ENCODE data around the gene PRR13.
A peak's percentile ranks its signal among the peaks of the same experiment; 100 is the strongest.
"Not testable (repeated sequence)": the region's sequence is repeated elsewhere in the genome, so short reads cannot be mapped to it uniquely, and the experiment has no call there.

PRR13 gene, protein sequence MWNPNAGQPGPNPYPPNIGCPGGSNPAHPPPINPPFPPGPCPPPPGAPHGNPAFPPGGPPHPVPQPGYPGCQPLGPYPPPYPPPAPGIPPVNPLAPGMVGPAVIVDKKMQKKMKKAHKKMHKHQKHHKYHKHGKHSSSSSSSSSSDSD

DNA sequence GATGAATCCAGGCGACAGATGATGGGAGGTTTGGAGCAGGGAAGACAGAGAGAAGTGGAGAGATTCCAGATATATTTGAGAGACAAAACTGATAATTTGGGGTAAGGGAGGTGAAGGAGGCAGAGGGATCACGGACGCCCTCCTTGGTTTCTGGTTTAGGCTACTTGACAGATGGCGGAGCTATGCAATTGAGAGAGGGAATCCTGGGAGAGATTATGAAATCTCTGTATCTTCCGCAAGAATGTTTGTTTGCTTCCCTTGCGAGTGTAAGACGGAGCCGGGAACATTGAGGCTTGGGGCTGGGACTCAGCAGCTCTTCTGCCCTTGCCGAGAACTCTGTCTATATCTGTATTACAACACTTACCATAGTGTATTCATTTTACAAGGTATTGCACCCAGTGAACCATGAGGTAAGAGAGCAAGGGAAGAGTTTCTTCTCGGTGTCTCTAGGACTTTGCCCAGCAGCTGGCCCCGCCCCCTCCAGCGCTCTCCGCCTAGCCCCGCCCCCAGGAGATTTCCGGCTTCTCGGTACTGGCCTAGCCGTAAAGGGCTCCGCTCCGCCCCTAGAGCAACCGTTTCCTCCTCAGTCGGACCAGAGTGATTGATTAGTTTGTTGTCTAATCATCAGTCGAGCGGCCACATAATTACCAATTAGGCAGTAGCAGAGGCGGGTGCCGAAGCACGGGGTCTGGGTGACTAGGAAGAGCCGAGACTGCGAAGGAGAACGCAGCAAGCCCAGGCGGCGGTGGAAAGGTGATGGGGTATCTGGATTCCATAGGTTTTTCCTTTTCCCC, at the start of gene PRR13:
PRR13 (plus strand) TSS at position 695 of the 794 bp plus-strand sequence. CDS start 981 bp downstream, outside the sequence.
- DNase-seq, result peak; percentile 99

DNA sequence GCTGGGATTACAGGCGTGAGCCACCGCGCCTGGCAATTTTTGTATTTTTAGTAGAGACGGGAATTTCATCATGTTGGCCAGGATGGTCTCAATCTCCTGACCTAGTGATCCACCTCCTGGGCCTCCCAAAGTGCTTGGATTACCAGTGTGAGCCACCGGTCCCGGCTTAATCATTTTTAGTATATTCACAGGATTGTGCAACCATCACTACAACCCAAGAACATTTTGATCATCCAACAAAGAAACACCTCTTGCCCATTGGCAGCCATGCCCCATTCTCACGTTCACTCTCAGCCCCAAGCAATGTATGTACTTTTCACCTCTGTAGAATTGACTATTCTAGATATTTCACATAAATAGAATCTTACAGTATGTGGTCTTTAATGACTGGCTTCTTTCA, 41.6 kb upstream of the PRR13 start:
- no peak for DNase-seq

DNA sequence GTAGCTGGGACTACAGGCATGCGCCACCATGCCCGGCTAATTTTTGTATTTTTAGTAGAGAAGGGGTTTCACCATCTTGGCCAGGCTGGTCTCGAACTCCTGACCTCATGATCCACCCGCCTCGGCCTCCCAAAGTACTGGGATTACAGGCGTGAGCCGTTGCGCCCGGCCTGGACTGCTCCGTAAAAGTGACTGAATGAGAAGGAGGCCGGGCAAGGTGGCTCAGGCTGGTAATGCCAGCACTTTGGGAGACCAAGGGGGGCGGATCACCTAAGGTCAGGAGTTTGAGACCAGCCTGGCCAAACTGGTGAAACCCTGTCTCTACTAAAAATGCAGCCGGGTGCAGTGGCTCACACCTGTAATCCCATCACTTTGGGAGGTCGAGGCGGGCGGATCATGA, 39.2 kb upstream of the PRR13 start:
- not testable (repeated sequence) for DNase-seq

DNA sequence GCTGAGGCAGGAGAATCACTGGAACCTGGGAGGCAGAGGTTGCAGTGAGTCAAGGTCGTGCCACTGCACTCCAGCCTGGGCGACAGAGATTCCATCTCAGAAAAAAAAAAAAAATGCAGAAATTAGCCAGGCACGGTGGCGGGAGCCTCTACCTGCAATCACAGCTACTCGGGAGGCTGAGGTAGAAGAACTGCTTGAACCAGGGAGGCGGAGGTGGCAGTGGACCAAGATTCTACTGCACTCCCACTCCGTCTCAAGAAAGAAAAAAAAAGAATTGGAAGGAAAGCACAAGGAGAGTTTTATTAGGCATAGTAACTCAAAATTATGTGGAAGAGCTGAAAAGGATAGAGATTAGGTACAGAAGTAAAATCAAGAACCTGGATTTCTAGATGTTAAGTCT, 38.7 kb upstream of the PRR13 start:
- no peak for DNase-seq

DNA sequence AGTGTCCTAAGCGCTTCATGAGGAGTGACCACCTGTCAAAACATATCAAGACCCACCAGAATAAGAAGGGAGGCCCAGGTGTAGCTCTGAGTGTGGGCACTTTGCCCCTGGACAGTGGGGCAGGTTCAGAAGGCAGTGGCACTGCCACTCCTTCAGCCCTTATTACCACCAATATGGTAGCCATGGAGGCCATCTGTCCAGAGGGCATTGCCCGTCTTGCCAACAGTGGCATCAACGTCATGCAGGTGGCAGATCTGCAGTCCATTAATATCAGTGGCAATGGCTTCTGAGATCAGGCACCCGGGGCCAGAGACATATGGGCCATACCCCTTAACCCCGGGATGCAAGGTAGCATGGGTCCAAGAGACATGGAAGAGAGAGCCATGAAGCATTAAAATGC, 30.6 kb upstream of the PRR13 start:
- DNase-seq, result no peak

DNA sequence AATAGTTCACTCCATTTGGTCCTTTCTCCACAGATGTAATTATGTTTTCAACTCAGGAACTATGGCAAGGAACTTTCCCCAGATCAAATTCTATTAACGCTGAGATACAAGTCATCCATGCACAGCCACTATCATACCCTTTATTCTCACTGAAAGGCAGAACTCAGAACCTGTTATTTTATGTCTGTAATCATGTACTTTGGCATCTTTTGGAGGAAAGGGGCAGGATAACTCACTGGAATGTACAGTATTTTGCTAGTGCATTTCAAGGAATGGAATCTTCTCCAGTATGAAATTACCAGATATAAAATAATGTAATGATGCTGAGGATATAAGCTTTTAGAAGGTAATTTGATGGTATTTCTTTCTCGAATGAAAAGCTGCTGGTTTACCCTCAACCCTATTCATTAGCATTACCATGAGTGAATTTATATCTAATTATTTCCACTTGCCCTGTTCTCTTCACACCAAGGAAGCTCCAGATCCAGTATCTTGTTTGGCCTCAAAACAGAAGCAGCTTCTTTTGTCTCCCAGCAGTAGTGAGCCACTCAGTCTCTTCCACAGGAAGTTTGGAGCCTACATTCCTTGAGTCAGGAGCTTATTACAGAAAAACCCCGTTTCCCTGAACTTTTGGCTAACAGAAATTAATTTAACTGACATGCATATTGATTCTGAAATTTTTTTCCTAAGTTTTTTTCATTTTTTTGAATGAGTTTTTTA, 27.9 kb upstream of the PRR13 start:
- no peak for DNase-seq

DNA sequence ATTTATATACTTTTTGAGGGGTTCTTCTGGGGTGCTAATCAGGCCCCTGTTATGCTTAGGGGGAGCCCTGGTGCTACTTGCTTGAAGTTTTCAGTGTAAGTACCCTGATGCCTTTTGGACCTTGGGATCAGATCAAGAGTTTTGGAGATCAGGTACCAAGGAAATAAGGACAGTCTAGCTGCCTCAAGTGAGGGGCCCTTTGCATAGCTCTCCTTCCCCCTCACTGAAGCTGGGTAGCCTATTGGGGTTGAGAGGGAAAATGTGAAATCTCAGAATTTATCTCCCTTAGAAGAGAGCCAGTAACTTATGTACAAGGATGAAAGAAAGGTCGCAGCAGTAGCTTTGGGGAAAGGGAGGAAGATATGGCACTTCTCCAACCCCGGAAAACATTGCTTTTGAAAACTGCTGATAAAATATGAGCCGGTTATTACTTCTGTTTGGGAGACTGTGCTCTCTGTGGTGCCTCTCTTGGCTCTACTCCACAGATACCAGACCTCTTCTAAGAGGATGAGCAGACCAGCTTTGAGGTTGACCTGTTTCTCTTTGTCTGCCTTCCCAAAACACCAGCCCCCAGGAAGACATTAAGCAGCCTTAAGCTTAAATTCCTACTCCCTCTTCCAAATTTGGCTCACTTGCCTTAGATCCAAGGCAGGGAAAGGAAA, 26.6 kb upstream of the PRR13 start:
- no peak for DNase-seq

DNA sequence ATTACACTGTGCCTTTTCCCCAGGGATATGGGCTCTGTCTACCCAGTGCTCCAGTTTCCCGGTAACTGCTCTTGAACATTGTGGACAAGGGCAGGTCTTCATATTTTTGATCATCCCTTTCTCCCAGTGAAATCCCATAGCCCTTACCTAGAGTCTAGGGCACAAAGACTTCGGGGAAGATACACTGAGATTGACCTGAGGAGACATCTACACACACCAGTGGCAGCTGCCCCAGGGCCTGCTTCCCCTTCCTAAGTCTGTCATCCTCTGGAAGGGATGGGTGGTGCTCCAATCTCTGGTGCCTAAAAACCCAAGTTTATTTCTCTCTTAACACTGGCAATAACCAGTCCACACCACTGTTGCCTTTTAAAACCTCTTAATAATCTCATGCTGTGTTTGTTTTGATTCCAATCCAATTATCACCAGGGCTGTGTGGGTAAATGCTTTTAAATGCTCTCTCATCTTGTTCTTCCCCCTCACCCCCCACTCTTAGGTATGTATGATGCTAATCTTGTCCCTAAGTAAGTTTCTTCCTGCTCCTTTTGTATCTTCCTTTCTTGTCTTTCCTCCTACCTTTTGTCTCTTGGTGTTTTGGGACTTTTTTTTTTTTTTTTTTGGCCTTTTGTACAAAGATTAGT, 25.7 kb upstream of the PRR13 start:
- not testable (repeated sequence) for DNase-seq

DNA sequence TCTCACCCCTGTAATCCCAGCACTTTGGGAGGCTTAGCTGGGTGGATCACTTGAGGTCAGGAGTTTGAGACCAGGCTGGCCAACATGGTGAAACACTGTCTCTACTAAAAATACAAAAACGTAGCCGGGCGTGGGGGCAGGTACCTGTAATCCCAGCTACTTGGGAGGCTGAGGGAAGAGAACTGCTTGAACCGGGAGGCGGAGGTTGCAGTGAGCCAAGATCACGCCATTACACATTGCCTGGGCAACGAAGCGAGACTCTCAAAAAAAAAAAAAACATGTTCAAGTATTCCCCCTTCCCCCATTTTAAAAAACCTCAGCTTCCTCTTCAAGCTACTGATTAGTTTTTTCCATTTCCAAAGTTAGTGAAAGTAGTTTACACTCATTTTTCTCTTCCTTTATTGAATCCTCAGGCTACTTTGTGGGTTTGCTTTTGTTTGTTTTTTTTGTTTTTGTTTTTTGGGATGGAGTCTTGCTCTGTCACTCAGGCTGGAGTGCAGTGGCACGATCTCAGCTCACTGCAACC, 24.2 kb upstream of the PRR13 start:
- DNase-seq, result not testable (repeated sequence)

DNA sequence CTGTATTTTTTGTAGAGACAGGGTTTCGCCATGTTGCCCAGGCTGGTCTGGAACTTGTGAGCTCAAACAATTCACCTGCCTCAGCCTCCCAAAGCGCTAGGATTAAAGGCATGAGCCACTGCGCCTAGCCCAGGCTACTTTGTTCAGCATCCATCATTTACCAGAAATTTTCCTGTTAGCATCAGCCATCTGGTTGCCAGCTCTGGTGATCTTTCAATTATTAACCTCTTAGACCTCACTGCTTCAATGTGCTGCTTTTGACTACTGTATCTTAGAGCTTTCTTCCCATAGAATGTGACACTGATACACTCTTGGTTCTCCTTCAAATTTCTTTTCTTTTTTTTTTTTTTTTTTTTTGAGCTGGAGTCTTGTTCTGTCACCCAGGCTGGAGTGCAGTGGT, 23.3 kb upstream of the PRR13 start:
- DNase-seq, result no peak

DNA sequence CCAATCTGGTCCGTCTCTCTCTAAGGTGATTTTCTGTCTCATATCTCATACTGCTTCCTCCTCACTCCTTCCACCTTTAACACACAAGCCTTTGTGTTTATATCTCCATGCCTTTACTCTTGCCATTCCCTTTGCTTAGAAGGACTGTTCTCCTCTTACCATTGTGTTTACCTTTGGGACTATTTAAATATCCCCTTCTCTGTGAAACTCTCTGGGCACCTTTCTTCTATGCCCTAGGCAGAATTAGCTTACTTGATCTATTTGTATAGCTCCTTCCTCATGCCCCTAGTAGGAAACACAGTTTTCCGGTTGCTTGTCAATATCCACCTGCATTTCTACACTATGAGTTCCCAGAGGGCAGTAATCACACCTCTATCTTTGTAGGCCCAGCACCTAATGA, 21.8 kb upstream of the PRR13 start:
- no peak for DNase-seq

DNA sequence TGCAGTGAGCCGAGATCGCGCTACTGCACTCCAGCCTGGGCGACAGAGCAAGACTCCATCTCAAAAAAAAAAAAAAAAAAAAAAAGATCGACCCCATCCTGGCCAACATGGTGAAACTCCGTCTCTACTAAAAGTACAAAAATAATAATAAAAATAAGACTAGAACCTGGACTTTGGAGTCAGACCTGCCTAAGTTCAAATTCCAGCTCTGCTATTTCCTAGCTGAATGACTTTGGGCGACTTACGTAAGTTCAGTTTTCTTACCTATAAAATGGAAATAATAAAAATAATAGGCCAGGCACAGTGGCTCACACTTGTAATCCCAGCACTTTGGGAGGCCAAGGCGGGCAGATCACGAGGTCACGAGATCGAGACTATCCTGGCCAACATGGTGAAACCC, 19.3 kb upstream of the PRR13 start:
- DNase-seq, result not testable (repeated sequence)

DNA sequence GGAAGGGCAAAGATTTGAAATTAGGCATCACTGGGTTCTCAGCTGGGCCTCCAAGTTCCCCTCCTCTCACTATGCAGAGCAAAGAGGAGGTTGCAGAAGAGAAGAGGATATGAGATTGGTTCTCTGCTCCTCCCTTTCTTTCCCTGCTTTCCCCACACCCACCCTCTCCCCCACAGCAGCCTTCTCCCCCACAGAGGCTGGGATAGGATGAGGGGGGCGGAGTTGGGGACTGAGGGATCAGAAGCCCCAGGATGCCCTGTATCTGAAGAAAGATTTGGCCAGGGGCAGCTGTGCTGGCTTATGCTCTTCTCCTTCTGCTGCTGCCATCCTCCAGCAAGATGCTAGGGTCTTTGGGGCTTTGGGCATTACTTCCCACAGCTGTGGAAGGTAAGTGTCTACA, 17.9 kb upstream of the PRR13 start, which contains the start of gene AMHR2:
AMHR2 (plus strand) TSS at position 259 of the 400 bp plus-strand sequence; CDS start at position 339, 80 bp downstream.
- DNase-seq, result no peak

DNA sequence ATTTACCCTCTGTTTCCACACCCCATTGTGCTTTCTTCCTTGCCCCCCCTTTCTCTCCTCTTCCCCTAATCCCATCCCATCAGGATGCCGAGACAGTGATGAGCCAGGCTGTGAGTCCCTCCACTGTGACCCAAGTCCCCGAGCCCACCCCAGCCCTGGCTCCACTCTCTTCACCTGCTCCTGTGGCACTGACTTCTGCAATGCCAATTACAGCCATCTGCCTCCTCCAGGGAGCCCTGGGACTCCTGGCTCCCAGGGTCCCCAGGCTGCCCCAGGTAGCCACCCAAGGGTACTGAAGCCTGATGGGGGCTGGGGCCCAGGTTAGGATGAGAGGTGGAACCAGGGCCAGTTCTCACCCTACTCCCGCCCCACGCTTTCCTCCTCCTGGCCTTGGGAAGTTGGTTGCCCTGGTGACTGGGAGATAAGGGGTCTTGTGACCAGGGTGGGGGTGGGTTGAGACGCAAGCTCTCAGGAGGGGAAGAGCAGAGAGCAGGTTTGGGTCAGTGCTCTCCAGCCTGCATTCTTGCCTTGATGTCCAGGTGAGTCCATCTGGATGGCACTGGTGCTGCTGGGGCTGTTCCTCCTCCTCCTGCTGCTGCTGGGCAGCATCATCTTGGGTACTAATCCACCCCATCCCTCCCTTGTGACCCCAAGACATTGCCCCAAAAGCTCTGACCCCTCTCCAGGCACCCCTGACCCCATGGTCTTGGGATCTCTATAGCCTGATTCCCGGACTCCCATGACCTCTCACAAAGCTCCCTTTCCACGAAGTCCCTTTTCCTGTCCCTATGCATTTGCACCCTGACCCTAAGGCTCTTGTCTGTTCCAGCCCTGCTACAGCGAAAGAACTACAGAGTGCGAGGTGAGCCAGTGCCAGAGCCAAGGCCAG, 16.7 kb upstream of the PRR13 start:
- DNase-seq, result no peak

DNA sequence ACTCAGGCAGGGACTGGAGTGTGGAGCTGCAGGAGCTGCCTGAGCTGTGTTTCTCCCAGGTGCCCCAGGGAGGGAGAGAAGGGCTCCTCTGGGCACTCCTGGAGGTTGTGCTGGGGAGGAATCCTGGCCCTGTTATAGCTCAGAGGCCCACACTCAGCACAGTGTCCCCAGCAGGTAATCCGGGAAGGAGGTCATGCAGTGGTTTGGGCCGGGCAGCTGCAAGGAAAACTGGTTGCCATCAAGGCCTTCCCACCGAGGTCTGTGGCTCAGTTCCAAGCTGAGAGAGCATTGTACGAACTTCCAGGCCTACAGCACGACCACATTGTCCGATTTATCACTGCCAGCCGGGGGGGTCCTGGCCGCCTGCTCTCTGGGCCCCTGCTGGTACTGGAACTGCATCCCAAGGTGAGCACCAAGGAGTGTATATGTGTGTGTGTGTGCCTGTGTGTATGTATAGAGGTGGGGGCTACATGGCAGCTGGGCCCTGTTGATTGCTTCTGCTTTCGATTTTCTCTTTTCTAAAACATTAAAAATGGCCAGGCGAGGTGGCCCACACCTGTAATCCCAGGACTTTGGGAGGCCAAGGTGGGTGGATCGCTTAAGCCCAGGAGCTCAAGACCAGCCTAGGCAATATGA, 15.9 kb upstream of the PRR13 start:
- DNase-seq, result no peak

DNA sequence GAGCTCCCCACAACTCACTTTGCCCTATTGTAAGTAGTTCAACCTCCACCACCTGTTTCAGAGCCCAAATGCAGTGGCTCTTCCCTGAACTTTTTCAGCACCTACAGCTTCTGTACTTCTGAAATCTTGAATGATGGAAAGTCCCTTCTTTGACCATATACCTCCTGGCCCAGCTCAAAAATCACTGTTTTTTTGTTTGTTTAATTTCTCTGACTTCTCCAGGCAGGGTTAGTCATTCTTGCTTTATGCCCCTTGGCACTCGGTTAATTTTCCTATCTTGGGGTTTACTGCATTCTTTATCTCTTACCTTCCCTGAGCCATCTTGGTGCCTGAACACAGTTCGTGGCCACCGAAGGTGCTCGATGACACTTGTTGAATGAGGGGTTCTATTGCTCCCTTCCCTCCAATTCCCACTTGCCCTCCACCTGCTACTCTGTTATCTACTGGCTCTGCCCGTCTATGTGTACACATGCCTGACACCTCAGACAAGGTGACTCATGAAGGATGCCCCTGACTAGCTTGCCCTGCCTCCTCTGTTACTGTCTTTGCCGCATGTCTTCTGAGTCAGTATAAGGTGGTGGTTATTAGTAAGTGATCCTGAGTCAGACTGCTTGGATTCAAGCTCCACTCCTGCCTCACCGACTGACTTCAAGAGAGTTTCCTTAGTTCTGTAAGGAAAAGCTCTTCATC, 13.5 kb upstream of the PRR13 start:
- DNase-seq, result no peak

DNA sequence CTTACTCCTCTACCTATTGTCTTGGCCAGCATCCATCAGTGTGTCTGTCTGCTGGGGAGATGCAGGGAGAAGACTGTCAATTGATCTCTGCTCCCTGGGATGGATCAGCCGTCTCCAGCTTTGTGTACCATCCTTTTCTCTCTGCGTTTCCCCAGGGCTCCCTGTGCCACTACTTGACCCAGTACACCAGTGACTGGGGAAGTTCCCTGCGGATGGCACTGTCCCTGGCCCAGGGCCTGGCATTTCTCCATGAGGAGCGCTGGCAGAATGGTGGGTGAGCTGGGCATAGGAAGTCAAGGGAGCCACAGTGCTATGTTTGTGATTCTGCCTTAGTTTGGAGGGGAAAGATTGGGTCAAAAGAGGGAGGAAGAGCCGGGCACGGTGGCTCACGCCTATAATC, 12.8 kb upstream of the PRR13 start:
- no peak for DNase-seq

DNA sequence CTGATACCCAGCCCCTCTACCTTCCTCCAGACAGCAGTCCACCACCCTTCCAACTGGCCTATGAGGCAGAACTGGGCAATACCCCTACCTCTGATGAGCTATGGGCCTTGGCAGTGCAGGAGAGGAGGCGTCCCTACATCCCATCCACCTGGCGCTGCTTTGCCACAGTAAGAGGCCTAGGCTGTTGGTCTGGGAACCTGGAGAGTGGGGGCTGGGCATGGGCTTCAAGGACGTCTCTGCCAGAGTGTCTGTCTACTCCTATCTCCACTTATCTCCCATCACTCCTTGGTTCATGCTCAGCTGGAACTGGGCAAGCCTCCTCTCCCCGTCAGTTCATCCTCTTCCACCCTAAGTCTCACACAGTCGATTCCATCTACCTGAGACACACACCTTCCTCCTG, 11.4 kb upstream of the PRR13 start:
- no peak for DNase-seq

DNA sequence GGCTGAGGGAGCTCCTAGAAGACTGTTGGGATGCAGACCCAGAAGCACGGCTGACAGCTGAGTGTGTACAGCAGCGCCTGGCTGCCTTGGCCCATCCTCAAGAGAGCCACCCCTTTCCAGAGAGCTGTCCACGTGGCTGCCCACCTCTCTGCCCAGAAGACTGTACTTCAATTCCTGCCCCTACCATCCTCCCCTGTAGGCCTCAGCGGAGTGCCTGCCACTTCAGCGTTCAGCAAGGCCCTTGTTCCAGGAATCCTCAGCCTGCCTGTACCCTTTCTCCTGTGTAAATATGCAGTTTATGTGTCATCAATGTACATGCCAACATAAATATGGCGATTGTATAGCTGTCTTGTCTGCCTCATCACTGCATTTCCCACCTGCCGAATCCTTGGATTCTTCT, 10.3 kb upstream of the PRR13 start:
- no peak for DNase-seq

DNA sequence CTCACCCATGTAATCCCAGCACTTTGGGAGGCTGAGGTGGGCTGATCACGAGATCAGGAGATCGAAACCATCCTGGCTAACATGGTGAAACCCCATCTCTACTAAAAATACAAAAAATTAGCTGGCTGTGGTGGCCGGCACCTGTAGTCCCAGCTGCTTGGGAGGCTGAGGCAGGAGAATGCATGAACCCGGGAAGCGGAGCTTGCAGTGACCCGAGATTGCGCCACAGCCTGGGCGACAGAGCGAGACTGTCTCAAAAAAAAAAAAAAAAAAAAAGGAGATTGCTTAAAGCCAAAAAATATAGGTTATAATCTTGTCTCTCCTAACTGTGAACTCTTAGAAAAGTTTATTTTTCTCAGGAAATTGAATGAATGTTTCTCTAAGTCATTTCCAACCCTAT, 6.2 kb upstream of the PRR13 start:
- not testable (repeated sequence) for DNase-seq
